OCI-LY7 (cell line): Measurements from ENCODE around the gene PLCZ1. TPM values are rescaled to one million over a fixed set of nuclear protein-coding genes. Genes with fewer than 3 reads are reported as not detected.

Experiments used
- BruUV-seq: library from RNA; stranded (reverse); fragments of 400-500 nt; replicated peaks from 2 replicates; lab custom pipeline; 2021; lab: Mats Ljungman, UMichigan
- CTCF ChIA-PET: fragments of 300-600 bp; sonication (Branson Sonifier 250); formaldehyde crosslinking; loops from one replicate; lab custom pipeline; 2022; ENCODE audit warnings: antibody characterized with exemption; ENCODE audit not compliant: unreplicated experiment; lab: Charles Lee
- POLR2A ChIA-PET: fragments of 300-600 bp; sonication (Branson Sonifier 250); formaldehyde crosslinking; loops from one replicate; lab custom pipeline; 2022; ENCODE audit warnings: antibody characterized with exemption; lab: Charles Lee
- DNase-seq: peaks from one replicate; pipeline ENCODE4 v3.0.0-alpha.2; 2015; ENCODE audit warnings: low spot score
- H2AFZ ChIP-seq: fragments of 200-600 bp; sonication (generic), shearing (Covaris generic); 2 replicates; pipeline ENCODE4 v1.6.1; 2014; ENCODE audit warnings: mild to moderate bottlenecking, antibody characterized with exemption, low read length, moderate library complexity
- H3K27ac ChIP-seq: fragments of 200-600 bp; sonication (generic); 2 replicates; pipeline ENCODE4 v1.5.1; 2014; ENCODE audit warnings: mixed run types, low read depth, mild to moderate bottlenecking, moderate library complexity, low read length, inconsistent platforms; ENCODE audit not compliant: poor library complexity, severe bottlenecking
- H3K36me3 ChIP-seq: fragments of 200-600 bp; sonication (generic); 2 replicates; pipeline ENCODE4 v1.6.1; 2014; ENCODE audit warnings: mild to moderate bottlenecking, antibody characterized with exemption, low read length, moderate library complexity, mixed read lengths; ENCODE audit not compliant: insufficient read depth
- H3K4me1 ChIP-seq: fragments of 200-600 bp; sonication (generic); 2 replicates; pipeline ENCODE4 v1.5.1; 2014; ENCODE audit warnings: mild to moderate bottlenecking, low read length; ENCODE audit not compliant: insufficient read depth, poor library complexity, severe bottlenecking
- H3K4me2 ChIP-seq: fragments of 200-600 bp; sonication (generic); 2 replicates; pipeline ENCODE4 v1.6.1; 2014; ENCODE audit warnings: mild to moderate bottlenecking, low read length
- H3K4me3 ChIP-seq: fragments of 200-600 bp; sonication (generic); 2 replicates; pipeline ENCODE4 v1.5.1; 2014; ENCODE audit warnings: mild to moderate bottlenecking, low read depth, low read length; ENCODE audit not compliant: poor library complexity, severe bottlenecking
- H3K79me2 ChIP-seq: fragments of 200-600 bp; sonication (generic); 2 replicates; pipeline ENCODE4 v1.6.1; 2016; ENCODE audit warnings: low read depth, mild to moderate bottlenecking, low read length, moderate library complexity, mixed read lengths; ENCODE audit not compliant: insufficient read depth
- H3K9me2 ChIP-seq: fragments of 200-600 bp; sonication (generic); 2 replicates; pipeline ENCODE4 v1.6.1; 2016; ENCODE audit warnings: mild to moderate bottlenecking, low read length, mixed read lengths; ENCODE audit not compliant: insufficient read depth
- H3K9me3 ChIP-seq: fragments of 200-600 bp; sonication (generic); 2 replicates; pipeline ENCODE4 v1.6.1; 2014; ENCODE audit warnings: mild to moderate bottlenecking, mixed run types, low read length, mixed read lengths
- H4K20me1 ChIP-seq: fragments of 200-600 bp; sonication (generic); 2 replicates; pipeline ENCODE4 v1.6.1; 2014; ENCODE audit warnings: mild to moderate bottlenecking, antibody characterized with exemption, low read length, moderate library complexity, mixed read lengths; ENCODE audit not compliant: insufficient read depth
- CTCF ChIP-seq: fragments of 200-600 bp; sonication (generic); conservative IDR thresholded peaks from 2 replicates; pipeline ENCODE4 v1.5.1; 2014; ENCODE audit warnings: mild to moderate bottlenecking, antibody characterized with exemption, low read length, moderate library complexity, mixed read lengths
- EZH2phosphoT487 ChIP-seq: fragments of 200-600 bp; sonication (generic); IDR thresholded peaks from 2 replicates; pipeline ENCODE4 v1.6.1; 2018; ENCODE audit warnings: low read depth, borderline replicate concordance, mild to moderate bottlenecking, mixed run types, antibody characterized with exemption, low read length, moderate library complexity, mixed read lengths
- intact Hi-C: fragments of 100-400 bp; cut with micrococcal nuclease; formaldehyde crosslinking; loops from one replicate; pipeline ENCODE4 v1.10.0; 2022; ENCODE audit not compliant: unreplicated experiment
- total RNA-seq, 2 experiments: library from RNA; depleted of rRNA in 1 of 2; stranded (reverse); fragments of >200 nt in 1 of 2; shearing (Covaris generic) in 1 of 2; gene quantifications; 2 replicates each; pipeline ENCODE4 v1.2.3, GENCODE V29; 2014 to 2022

PLCZ1 gene
- total RNA-seq, 2 experiments from 2014 or later, result not detected

DNA sequence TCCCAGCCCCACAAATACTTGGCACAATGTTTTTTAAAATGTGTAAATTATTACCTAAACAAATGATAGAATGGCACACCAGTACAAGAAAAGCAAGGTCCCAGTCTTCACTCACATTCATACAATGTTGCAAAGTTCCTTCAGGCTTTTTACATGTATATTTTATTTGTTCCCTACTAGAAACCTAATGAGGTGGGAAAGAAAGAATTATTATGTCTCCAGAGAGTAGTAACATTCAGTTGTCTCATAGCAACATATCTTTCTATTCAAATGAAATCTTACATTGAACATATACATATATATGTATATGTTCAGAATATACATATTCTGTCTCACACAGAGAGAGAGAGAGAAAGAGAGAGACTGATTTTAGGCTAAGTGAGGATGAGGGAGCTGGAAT, 85.2 kb downstream of the PLCZ1 start:
- POLR2A ChIA-PET, result no interaction called here
- intact Hi-C loops, result no loop called here
- CTCF ChIA-PET, result no interaction called here

DNA sequence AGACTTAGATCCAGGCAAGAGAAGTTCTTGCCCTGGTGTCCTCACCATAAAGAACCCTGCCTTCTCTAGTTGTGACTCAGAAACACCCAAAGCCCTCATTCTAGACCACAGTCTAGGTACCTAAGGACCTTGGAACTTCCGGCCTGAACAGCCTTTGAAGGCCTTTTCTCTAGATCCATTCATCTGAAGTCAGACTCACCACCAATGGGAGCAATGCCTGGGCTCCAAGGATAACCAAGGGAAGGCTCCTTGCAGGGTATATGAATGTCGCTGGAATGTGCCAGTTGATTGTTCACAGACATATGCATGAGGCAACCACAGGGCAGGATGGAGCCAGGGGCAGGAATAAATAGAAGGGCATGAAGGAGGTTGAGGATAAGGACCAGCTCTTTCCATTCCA, 86.3 kb downstream of the PLCZ1 start:
- H3K27ac ChIP-seq, result no peak overlapping the region
- no peaks in the 10 kb centered on the region for H3K9me2 ChIP-seq
- no peak overlapping the region for H3K4me3 ChIP-seq
- H4K20me1 ChIP-seq, result no peaks in the 10 kb centered on the region
- no peaks in the 10 kb centered on the region for H3K79me2 ChIP-seq
- intact Hi-C loops, result no loop called here
- no peak overlapping the region for H3K4me2 ChIP-seq
- no peak for DNase-seq
- ChIA-PET CTCF (no interaction called here), POLR2A (interaction anchor here (1.6 kb wide), 1 partner anchor 23 kb away, joined by 4 read pairs; no protein-coding TSS in a partner anchor)
- no peaks in the 10 kb centered on the region for H3K36me3 ChIP-seq
- no peak overlapping the region for H2AFZ ChIP-seq
- no peaks in the 10 kb centered on the region for H3K9me3 ChIP-seq
- TF ChIP-seq EZH2phosphoT487, result no peak
- no peak for TF ChIP-seq CTCF
- no peaks in the 10 kb centered on the region for H3K4me1 ChIP-seq
- BruUV-seq, result no TSS peak

More for the DNA sequence above, 85.2 kb downstream of the PLCZ1 start:
- H3K9me2 ChIP-seq, result no peaks in the 10 kb centered on the region
- no peaks in the 10 kb centered on the region for H3K36me3 ChIP-seq
- no peaks in the 10 kb centered on the region for H3K79me2 ChIP-seq
- no peaks in the 10 kb centered on the region for H3K4me1 ChIP-seq
- no peak overlapping the region for H3K27ac ChIP-seq
- H3K4me2 ChIP-seq, result no peak overlapping the region
- H4K20me1 ChIP-seq, result no peaks in the 10 kb centered on the region
- DNase-seq, result no peak
- no peaks in the 10 kb centered on the region for H3K9me3 ChIP-seq
- H2AFZ ChIP-seq, result no peak overlapping the region
- no TSS peak for BruUV-seq
- H3K4me3 ChIP-seq, result no peak overlapping the region
- TF ChIP-seq EZH2phosphoT487 (no peak), CTCF (no peak)

GRCh38 chr12:18646286-18646890, 91.4 kb downstream of the PLCZ1 start:
- Histone ChIP-seq H3K4me1 (no peaks in the 10 kb centered on the region), H4K20me1 (no peaks in the 10 kb centered on the region), H3K9me2 (no peaks in the 10 kb centered on the region), H3K9me3 (no peaks in the 10 kb centered on the region), H3K79me2 (no peaks in the 10 kb centered on the region), H3K36me3 (no peaks in the 10 kb centered on the region), H2AFZ (no peak overlapping the region), H3K4me2 (no peak overlapping the region), H3K27ac (no peak overlapping the region), H3K4me3 (no peak overlapping the region)
- no TSS peak for BruUV-seq
- TF ChIP-seq CTCF, result no peak
- no peak for TF ChIP-seq EZH2phosphoT487
- intact Hi-C loops, result no loop called here
- no peak for DNase-seq
- CTCF ChIA-PET, result no interaction called here
- POLR2A ChIA-PET, result no interaction called here
